ENCODE measurements around the gene CACNG3. TPM values are rescaled to one million over a fixed set of nuclear protein-coding genes. Genes with fewer than 3 reads are reported as not detected.

Gene CACNG3
- total and polyA plus RNA-seq, 2 donors (not counting 3 experiments of a cell fraction or from before 2014, with no cell fraction given): not detected

GRCh38 chr16:24273508-24274182 is 17.5 kb downstream of the CACNG3 start:
- Histone ChIP-seq H3K4me3 (replicated peaks in 1 of 3; ENCODE audit: insufficient read depth in 1 of 3, low read depth in 1 of 3, low read length in 3 of 3) (no peak overlapping the region), H2AFZ (ENCODE audit: low read depth, low read length) (no peak overlapping the region), H3K9me3 (replicated peaks; ENCODE audit: control insufficient read depth, insufficient read depth, low read length) (no peaks in the 10 kb centered on the region), H3K79me2 (ENCODE audit: control insufficient read depth, insufficient read depth, low read length) (no peaks in the 10 kb centered on the region), H3K4me1 (ENCODE audit: control insufficient read depth, extremely low read depth, insufficient read depth, low read length) (no peaks in the 10 kb centered on the region), H3K36me3 (ENCODE audit: control insufficient read depth in 2 of 2, extremely low read depth in 1 of 2, insufficient read depth in 2 of 2, low read length in 2 of 2) (no peaks in the 10 kb centered on the region), H3K27ac (ENCODE audit: insufficient read depth, low read depth, low read length) (no peak overlapping the region), H4K20me1 (replicated peaks; ENCODE audit: control insufficient read depth, extremely low read depth, insufficient read depth, low read length) (no peaks in the 10 kb centered on the region), H3K27me3 (ENCODE audit: control insufficient read depth in 2 of 2, insufficient read depth in 2 of 2, low read length in 2 of 2) (no peaks in the 10 kb centered on the region), H3K4me2 (ENCODE audit: insufficient read depth, low read length) (no peak overlapping the region), H3K9ac (replicated peaks; ENCODE audit: extremely low read depth, insufficient read depth, low read length) (no peak overlapping the region), H3K9me1 (replicated peaks; ENCODE audit: control insufficient read depth, extremely low read depth, insufficient read depth, low read length) (no peaks in the 10 kb centered on the region)
- dilution Hi-C loops (cut with MboI; ENCODE audit: extremely low pct_ligation_motif_present, low sequenced_read_pairs) (no loop called here), intact Hi-C loops (cut with micrococcal nuclease) (no loop called here)
- ChIA-PET POLR2A (no interaction called here), CTCF (no interaction called here)
- FAIRE-seq: no peak
- BruUV-seq (replicated peaks): no TSS peak
- TF ChIP-seq EZH2 (IDR thresholded peaks at IDR 0.05; ENCODE audit: borderline replicate concordance, low read depth, low read length, severe bottlenecking) (no peak), POLR2A (IDR thresholded peaks at IDR 0.05; ENCODE audit: low read depth, low read length) (no peak), MAX (IDR thresholded peaks at IDR 0.05; ENCODE audit: insufficient read depth, insufficient read length) (no peak)
- TF ChIP-seq, protein P1, sequence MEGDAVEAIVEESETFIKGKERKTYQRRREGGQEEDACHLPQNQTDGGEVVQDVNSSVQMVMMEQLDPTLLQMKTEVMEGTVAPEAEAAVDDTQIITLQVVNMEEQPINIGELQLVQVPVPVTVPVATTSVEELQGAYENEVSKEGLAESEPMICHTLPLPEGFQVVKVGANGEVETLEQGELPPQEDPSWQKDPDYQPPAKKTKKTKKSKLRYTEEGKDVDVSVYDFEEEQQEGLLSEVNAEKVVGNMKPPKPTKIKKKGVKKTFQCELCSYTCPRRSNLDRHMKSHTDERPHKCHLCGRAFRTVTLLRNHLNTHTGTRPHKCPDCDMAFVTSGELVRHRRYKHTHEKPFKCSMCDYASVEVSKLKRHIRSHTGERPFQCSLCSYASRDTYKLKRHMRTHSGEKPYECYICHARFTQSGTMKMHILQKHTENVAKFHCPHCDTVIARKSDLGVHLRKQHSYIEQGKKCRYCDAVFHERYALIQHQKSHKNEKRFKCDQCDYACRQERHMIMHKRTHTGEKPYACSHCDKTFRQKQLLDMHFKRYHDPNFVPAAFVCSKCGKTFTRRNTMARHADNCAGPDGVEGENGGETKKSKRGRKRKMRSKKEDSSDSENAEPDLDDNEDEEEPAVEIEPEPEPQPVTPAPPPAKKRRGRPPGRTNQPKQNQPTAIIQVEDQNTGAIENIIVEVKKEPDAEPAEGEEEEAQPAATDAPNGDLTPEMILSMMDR (IDR thresholded peaks at IDR 0.05; ENCODE audit: extremely low read depth in 1 of 2, insufficient read depth in 1 of 2, low read depth in 1 of 2, low read length in 2 of 2): no peak
- DNase-seq (ENCODE audit: low read depth, low spot score): no peak

DNA sequence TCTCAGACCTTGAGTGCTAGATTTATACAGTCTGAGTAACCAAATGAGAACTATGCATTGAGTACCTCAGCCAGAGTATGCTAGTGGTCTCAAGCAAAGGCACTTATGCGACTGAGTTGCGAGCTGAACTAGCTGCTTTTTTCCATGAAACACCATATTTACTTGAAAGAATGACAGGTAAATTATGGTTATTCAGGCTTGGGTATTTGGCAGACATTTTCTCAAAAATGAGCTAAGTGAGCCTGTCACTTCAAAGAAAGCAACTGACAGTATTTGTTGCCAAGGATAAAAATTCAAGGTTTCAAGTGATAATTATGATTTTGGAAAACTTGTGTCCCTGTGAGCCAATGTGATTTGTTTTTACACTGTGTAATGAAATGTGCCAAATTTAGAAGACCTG is 19.3 kb downstream of the CACNG3 start:
- no peak overlapping the region for H3K27ac ChIP-seq (ENCODE audit: insufficient read depth, low read depth, low read length)
- no peak overlapping the region for H3K4me2 ChIP-seq (ENCODE audit: insufficient read depth, low read length)
- H3K27me3 ChIP-seq (ENCODE audit: control insufficient read depth in 2 of 2, insufficient read depth in 2 of 2, low read length in 2 of 2): no peaks in the 10 kb centered on the region
- intact Hi-C loops (cut with micrococcal nuclease) (no loop called here), dilution Hi-C loops (cut with MboI; ENCODE audit: extremely low pct_ligation_motif_present, low sequenced_read_pairs) (no loop called here)
- H3K4me1 ChIP-seq (ENCODE audit: control insufficient read depth, extremely low read depth, insufficient read depth, low read length): no peaks in the 10 kb centered on the region
- ChIA-PET POLR2A (no interaction called here), CTCF (interaction anchor here (1.4 kb wide), 1 partner anchor 22 kb away, joined by 4 read pairs; no protein-coding TSS in a partner anchor)
- no peaks in the 10 kb centered on the region for H3K79me2 ChIP-seq (ENCODE audit: control insufficient read depth, insufficient read depth, low read length)
- no peak for TF ChIP-seq EZH2 (IDR thresholded peaks at IDR 0.05; ENCODE audit: borderline replicate concordance, low read depth, low read length, severe bottlenecking)
- TF ChIP-seq MYC (IDR thresholded peaks at IDR 0.05; ENCODE audit: low read depth, low read length): no peak
- TF ChIP-seq FOS (IDR thresholded peaks at IDR 0.05; ENCODE audit: borderline replicate concordance, insufficient read depth, low read length): no peak
- TF ChIP-seq, protein P1 (IDR thresholded peaks at IDR 0.05; ENCODE audit: extremely low read depth in 1 of 2, insufficient read depth in 1 of 2, low read depth in 1 of 2, low read length in 2 of 2): no peak
- no peak for TF ChIP-seq JUN (IDR thresholded peaks at IDR 0.05; ENCODE audit: borderline replicate concordance, insufficient read depth, insufficient read length, low read depth)
- no peak for TF ChIP-seq POLR2A (IDR thresholded peaks at IDR 0.05; ENCODE audit: low read depth, low read length)
- no peak for TF ChIP-seq POLR2AphosphoS5 (IDR thresholded peaks at IDR 0.05; ENCODE audit: insufficient read depth, low read depth, low read length)
- no peak for TF ChIP-seq MAX (IDR thresholded peaks at IDR 0.05; ENCODE audit: insufficient read depth, insufficient read length)
- TF ChIP-seq GATA2 (IDR thresholded peaks at IDR 0.05; ENCODE audit: insufficient read depth, insufficient read length, low read depth, low read length): no peak
- H2AFZ ChIP-seq (ENCODE audit: low read depth, low read length): no peak overlapping the region
- no peaks in the 10 kb centered on the region for H4K20me1 ChIP-seq (replicated peaks; ENCODE audit: control insufficient read depth, extremely low read depth, insufficient read depth, low read length)
- no peak for FAIRE-seq
- no peak overlapping the region for H3K9ac ChIP-seq (replicated peaks; ENCODE audit: extremely low read depth, insufficient read depth, low read length)
- no peaks in the 10 kb centered on the region for H3K9me1 ChIP-seq (replicated peaks; ENCODE audit: control insufficient read depth, extremely low read depth, insufficient read depth, low read length)
- no peak for DNase-seq (ENCODE audit: low read depth, low spot score)
- no peak overlapping the region for H3K4me3 ChIP-seq (replicated peaks in 1 of 3; ENCODE audit: insufficient read depth in 1 of 3, low read depth in 1 of 3, low read length in 3 of 3)
- no TSS peak for BruUV-seq (replicated peaks)
- H3K36me3 ChIP-seq (ENCODE audit: control insufficient read depth in 2 of 2, extremely low read depth in 1 of 2, insufficient read depth in 2 of 2, low read length in 2 of 2): no peaks in the 10 kb centered on the region
- H3K9me3 ChIP-seq (replicated peaks; ENCODE audit: control insufficient read depth, insufficient read depth, low read length): no peaks in the 10 kb centered on the region
